K562 (cell line): ENCODE data around the gene PSMD1. TPM values are rescaled to one million over a fixed set of nuclear protein-coding genes. Genes with fewer than 3 reads are reported as not detected.

Experiments used
- ATAC-seq: fragments of 200-7000 bp; cut with Tn5 transposase; 3 replicates; pipeline ENCODE4 v1.9.1; 2020; ENCODE audit warnings: moderate library complexity
- BruUV-seq: library from RNA; stranded (reverse); fragments of 400-500 nt; replicated peaks from 2 replicates; lab custom pipeline; 2021; lab: Mats Ljungman, UMichigan
- CTCF ChIA-PET: fragments of 300-600 bp; formaldehyde crosslinking; extraction: SDS; loops from one replicate; lab custom pipeline; 2021; ENCODE audit warnings: low intra/inter-chr PET ratio; lab: Yijun Ruan, JAX
- POLR2A ChIA-PET: fragments of 300-600, 350-650 bp; sonication (Branson Sonifier 250); formaldehyde crosslinking; extraction: SDS; loops from one replicate; lab custom pipeline; 2021; ENCODE audit warnings: antibody characterized with exemption, inconsistent platforms; lab: Yijun Ruan, JAX
- DNase-seq, 4 experiments: peaks; one replicate each; pipeline versions ENCODE4 v3.0.0 to v3.0.0-alpha.2; 2011 to 2018; ENCODE audit warnings: low spot score in 3 of 4, mixed read lengths in 3 of 4; ENCODE audit errors: extremely low read depth in 1 of 4
- FAIRE-seq: peaks from 2 replicates; lab custom pipeline; 2011; peaks lifted over from hg19 to GRCh38; lab: Jason Lieb, UNC
- H2AFZ ChIP-seq: 2 replicates; pipeline ENCODE4 v1.6.0; 2011; ENCODE audit warnings: low read depth, low read length, control low read depth, inconsistent platforms
- H3K27ac ChIP-seq: fragments of 200-600 bp; 3 replicates; pipeline ENCODE4 v1.8.0; 2011; ENCODE audit warnings: low read depth, mild to moderate bottlenecking, control low read depth, inconsistent platforms, low read length, moderate library complexity, mixed read lengths; ENCODE audit errors: extremely low read depth
- H3K27me3 ChIP-seq, 2 experiments: fragments of 300-600 bp in 1 of 2; 2 replicates in 1 of 2; 3 replicates in 1 of 2; pipeline versions ENCODE4 v1.6.0 to v1.8.0; 2011; ENCODE audit warnings: inconsistent platforms in 2 of 2, low read length in 2 of 2, mild to moderate bottlenecking in 1 of 2, mixed read lengths in 1 of 2, moderate library complexity in 1 of 2; ENCODE audit not compliant: control insufficient read depth in 2 of 2, insufficient read depth in 2 of 2
- H3K36me3 ChIP-seq: fragments of 300-600 bp; 3 replicates; pipeline ENCODE4 v1.8.0; 2011; ENCODE audit warnings: mild to moderate bottlenecking, low read length, inconsistent platforms; ENCODE audit not compliant: control insufficient read depth, insufficient read depth
- H3K4me1 ChIP-seq, 2 experiments: fragments of 200-600 bp in 1 of 2; replicated peaks in 1 of 2; 2 replicates in 1 of 2; 3 replicates in 1 of 2; pipeline versions ENCODE4 v1.5.1 to v1.8.0; 2011; ENCODE audit warnings: inconsistent platforms in 2 of 2, low read length in 2 of 2, mild to moderate bottlenecking in 1 of 2, mixed read lengths in 1 of 2, moderate library complexity in 1 of 2; ENCODE audit not compliant: control insufficient read depth in 2 of 2, insufficient read depth in 2 of 2
- H3K4me2 ChIP-seq: 2 replicates; pipeline ENCODE4 v1.6.1; 2011; ENCODE audit warnings: low read length, control low read depth, inconsistent platforms, mixed read lengths; ENCODE audit not compliant: insufficient read depth
- H3K4me3 ChIP-seq: fragments of 200-600 bp; sonication (generic), shearing (Covaris generic); 2 replicates; pipeline ENCODE4 v1.5.1; 2016; ENCODE audit warnings: control low read depth, inconsistent platforms
- H3K79me2 ChIP-seq: fragments of 200-600 bp; 3 replicates; pipeline ENCODE4 v1.8.0; 2011; ENCODE audit warnings: low read length, inconsistent platforms; ENCODE audit not compliant: control insufficient read depth, insufficient read depth
- H3K9ac ChIP-seq, 2 experiments: 2 replicates each; pipeline versions ENCODE4 v1.6.0 to v1.6.1; 2011; ENCODE audit warnings: low read depth in 2 of 2, low read length in 2 of 2, control low read depth in 1 of 2, inconsistent platforms in 1 of 2, mild to moderate bottlenecking in 1 of 2, mixed read lengths in 1 of 2; ENCODE audit not compliant: insufficient read depth in 1 of 2
- H3K9me1 ChIP-seq: one replicate; pipeline ENCODE4 v1.6.0; 2011; ENCODE audit warnings: inconsistent platforms, mild to moderate bottlenecking, low read length, moderate library complexity; ENCODE audit not compliant: control insufficient read depth, insufficient read depth
- H3K9me3 ChIP-seq: replicated peaks from 2 replicates; pipeline ENCODE4 v1.5.1; 2011; ENCODE audit warnings: low read depth, low read length, inconsistent platforms; ENCODE audit not compliant: control insufficient read depth, insufficient read depth
- H4K20me1 ChIP-seq: replicated peaks from 2 replicates; pipeline ENCODE4 v1.6.1; 2011; ENCODE audit warnings: low read length, inconsistent platforms, mixed read lengths; ENCODE audit not compliant: control insufficient read depth, insufficient read depth
- ARHGAP35 ChIP-seq: fragments of 450-650 bp; IDR thresholded peaks from 2 replicates; pipeline ENCODE4 v1.6.1; 2018; ENCODE audit not compliant: partially characterized antibody
- EWSR1 ChIP-seq: fragments of 450-650 bp; IDR thresholded peaks from 2 replicates; pipeline ENCODE4 v1.6.1; 2018; ENCODE audit warnings: borderline replicate concordance, mild to moderate bottlenecking, low read depth, moderate library complexity; ENCODE audit not compliant: partially characterized antibody
- FIP1L1 ChIP-seq: fragments of 200-400 bp; formaldehyde crosslinking; IDR thresholded peaks from 2 replicates; pipeline ENCODE4 v1.6.1; 2018; ENCODE audit warnings: mild to moderate bottlenecking, low read depth, low read length; ENCODE audit not compliant: poor library complexity, severe bottlenecking
- FOXK1 ChIP-seq: sonication (generic); formaldehyde crosslinking; IDR thresholded peaks from 2 replicates; pipeline ENCODE4 v1.8.0; 2022; ENCODE audit warnings: missing genetic modification reagents, mild to moderate bottlenecking, borderline replicate concordance
- GTF2E2 ChIP-seq: fragments of 200-800 bp; sonication (Bioruptor generic); IDR thresholded peaks from 2 replicates; pipeline ENCODE4 v1.6.1; 2016; ENCODE audit warnings: missing genetic modification characterization, missing compliant biosample characterization
- KLF10 ChIP-seq: fragments of 250-450 bp; sonication (Bioruptor Pico); IDR thresholded peaks from 2 replicates; pipeline ENCODE4 v1.6.1; 2021; ENCODE audit warnings: matching md5 sums
- MAFK ChIP-seq: IDR thresholded peaks from 2 replicates; pipeline ENCODE4 v1.6.1; 2011; ENCODE audit warnings: low read length, improper control_type of control experiment
- MTA3 ChIP-seq: fragments of 450-650 bp; formaldehyde crosslinking; IDR thresholded peaks from 2 replicates; pipeline ENCODE4 v1.6.1; 2017; ENCODE audit warnings: mild to moderate bottlenecking, borderline replicate concordance
- PHB ChIP-seq: fragments of 250-450 bp; sonication (Bioruptor Pico); IDR thresholded peaks from 2 replicates; pipeline ENCODE4 v1.5.0; 2021
- POLR2H ChIP-seq: IDR thresholded peaks from 2 replicates; pipeline ENCODE4 v1.6.1; 2016; ENCODE audit warnings: missing genetic modification characterization, low read depth, mild to moderate bottlenecking, control low read depth, missing compliant biosample characterization, moderate library complexity
- POLR3G ChIP-seq: IDR thresholded peaks from 2 replicates; pipeline ENCODE4 v1.6.1; 2011; ENCODE audit not compliant: insufficient read length, insufficient replicate concordance; ENCODE audit errors: extremely low read depth
- SIRT6 ChIP-seq: IDR thresholded peaks from one replicate; pipeline ENCODE4 v1.6.1; 2012; ENCODE audit warnings: low read depth, mild to moderate bottlenecking, control low read depth, inconsistent platforms, low read length, moderate library complexity
- TRIM28 ChIP-seq: fragments of 450-650 bp; IDR thresholded peaks from 2 replicates; pipeline ENCODE4 v1.6.1; 2017
- ZNF445 ChIP-seq: fragments of 250-450 bp; sonication (Bioruptor Pico); IDR thresholded peaks from 2 replicates; pipeline ENCODE4 v1.4.0; 2020; ENCODE audit warnings: low read depth, mild to moderate bottlenecking, moderate library complexity
- ZNF57 ChIP-seq: fragments of 450-650 bp; formaldehyde crosslinking; IDR thresholded peaks from 2 replicates; pipeline ENCODE4 v1.4.0; 2020; ENCODE audit warnings: mild to moderate bottlenecking, moderate library complexity
- WGBS: fragments of 100-300 bp; shearing (Covaris generic); methylation state at CpG from one replicate; pipeline ENCODE4 v1.1.6; 2016; ENCODE audit warnings: low coverage, mixed read lengths; ENCODE audit not compliant: insufficient coverage; ENCODE audit errors: missing lambda C conversion rate; 5-methylcytosine and 5-hydroxymethylcytosine counted together
- in situ Hi-C: fragments of 300-500 bp; cut with MboI; formaldehyde crosslinking; loops from 4 replicates; pipeline ENCODE4 v1.15.0; 2018; ENCODE audit warnings: inconsistent platforms, mixed read lengths
- intact Hi-C: fragments of 100-400 bp; cut with micrococcal nuclease; formaldehyde crosslinking; loops from 2 replicates; pipeline ENCODE4 v1.14.2; 2022
- polyA plus RNA-seq, 8 experiments: library from polyadenylated mRNA; depleted of rRNA in 4 of 8; stranded (reverse) in 5 of 8; unstranded in 3 of 8; fragments of >200 nt; fragmentation: Nextera tagmentation in 2 of 8; fragmentation: Illumina TruSeq in 1 of 8; extraction: Ambion mirVana in 2 of 8; extraction: Trizol in 1 of 8; gene quantifications; 2 replicates each; pipeline versions ENCODE4 v1.2.1 to v1.2.3, GENCODE V29; 2011 to 2014; ENCODE audit warnings: inconsistent platforms in 1 of 8, missing spikeins in 1 of 8
- total RNA-seq, 7 experiments: library from RNA; depleted of rRNA in 6 of 7; stranded (reverse); fragments of >200 nt in 6 of 7; fragmentation: Illumina TruSeq in 2 of 7; extraction: Trizol in 2 of 7; gene quantifications; 2 replicates each; pipeline versions ENCODE4 v1.2.1 to v1.2.3, GENCODE V29; 2011 to 2021; ENCODE audit warnings: low replicate concordance in 1 of 7
- TF ChIP-seq, protein P1 (sequence below), 2 experiments: fragments of 450-650 bp in 1 of 2; sonication (generic) in 1 of 2; formaldehyde crosslinking; conservative IDR thresholded peaks; 2 replicates each; pipeline versions ENCODE4 v1.4.0 to v1.8.1; 2020 to 2022; ENCODE audit warnings: mild to moderate bottlenecking in 1 of 2, missing genetic modification reagents in 1 of 2
- TF ChIP-seq, protein P2 (sequence below): fragments of 250-450 bp; sonication (Bioruptor Pico); IDR thresholded peaks from 2 replicates; pipeline ENCODE4 v1.6.1; 2021; ENCODE audit warnings: mild to moderate bottlenecking
- TF ChIP-seq, protein P3 (sequence below), 2 experiments: fragments of 150-350 bp in 1 of 2; IDR thresholded peaks; 2 replicates each; pipeline ENCODE4 v1.6.1; 2012 to 2016; ENCODE audit warnings: low read depth in 2 of 2, low read length in 2 of 2, mild to moderate bottlenecking in 1 of 2, moderate library complexity in 1 of 2

PSMD1 gene
- total and polyA plus RNA-seq, 9 of the 15 experiments (the other 6 are each of a cell fraction or from before 2014, with no cell fraction given) = 100 to 257 (median 147) TPM

DNA sequence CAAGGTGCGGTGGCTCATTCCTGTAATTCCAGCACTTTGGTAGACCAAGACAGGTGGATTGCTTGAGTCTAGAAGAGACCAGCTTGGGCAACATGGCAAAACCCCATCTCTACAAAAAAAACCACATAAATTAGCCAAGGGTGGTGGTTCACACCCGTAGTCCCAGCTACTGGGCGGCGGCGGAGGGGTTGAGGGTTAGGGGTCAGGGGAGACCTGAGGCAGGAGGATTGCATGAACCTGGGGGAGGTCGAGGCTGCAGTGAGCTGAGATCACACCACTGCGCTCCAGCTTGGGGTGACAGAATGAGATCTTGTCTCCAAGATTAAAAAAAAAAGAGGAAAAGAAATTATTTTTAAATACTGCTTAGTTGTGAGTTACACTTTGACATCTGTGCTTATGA, 69.5 kb downstream of the PSMD1 start (continued):
- TF ChIP-seq, protein P1, sequence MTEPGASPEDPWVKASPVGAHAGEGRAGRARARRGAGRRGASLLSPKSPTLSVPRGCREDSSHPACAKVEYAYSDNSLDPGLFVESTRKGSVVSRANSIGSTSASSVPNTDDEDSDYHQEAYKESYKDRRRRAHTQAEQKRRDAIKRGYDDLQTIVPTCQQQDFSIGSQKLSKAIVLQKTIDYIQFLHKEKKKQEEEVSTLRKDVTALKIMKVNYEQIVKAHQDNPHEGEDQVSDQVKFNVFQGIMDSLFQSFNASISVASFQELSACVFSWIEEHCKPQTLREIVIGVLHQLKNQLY (CRISPR knock-in tag; conservative IDR thresholded peaks at IDR 0.05) = no peak
- TF ChIP-seq, protein P2, sequence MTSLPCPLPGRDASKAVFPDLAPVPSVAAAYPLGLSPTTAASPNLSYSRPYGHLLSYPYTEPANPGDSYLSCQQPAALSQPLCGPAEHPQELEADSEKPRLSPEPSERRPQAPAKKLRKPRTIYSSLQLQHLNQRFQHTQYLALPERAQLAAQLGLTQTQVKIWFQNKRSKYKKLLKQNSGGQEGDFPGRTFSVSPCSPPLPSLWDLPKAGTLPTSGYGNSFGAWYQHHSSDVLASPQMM (CRISPR knock-in tag) = no peak
- TF ChIP-seq MAFK = no peak

DNA sequence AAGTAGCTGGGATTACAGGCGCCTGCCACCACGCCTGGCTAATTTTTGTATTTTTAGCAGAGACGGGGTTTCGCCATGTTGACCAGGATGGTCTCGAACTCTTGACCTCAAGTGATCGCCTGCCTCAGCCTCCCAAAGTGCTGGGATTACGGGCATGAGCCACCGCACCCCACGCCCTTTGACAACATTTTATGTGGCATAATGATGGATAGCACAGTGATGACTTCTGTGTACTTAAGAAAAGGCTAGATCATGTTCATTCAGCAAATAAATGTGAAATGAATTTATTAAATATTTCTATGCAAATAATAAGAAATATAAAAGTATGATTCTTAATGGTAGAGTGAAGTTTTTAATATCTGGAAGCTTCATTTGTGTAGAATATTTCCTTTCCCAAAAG, 70.8 kb downstream of the PSMD1 start:
- Histone ChIP-seq H3K9me1 (no peaks in the 10 kb centered on the region), H3K27me3 (no peaks in the 10 kb centered on the region), H3K9me3 (no peaks in the 10 kb centered on the region), H3K9ac (no peak overlapping the region), H3K36me3 (no peaks in the 10 kb centered on the region), H3K4me3 (no peak overlapping the region), H3K79me2 (peaks cover 5% of the 10 kb centered on the region; the same call in 2 of the 3 replicates), H3K4me1 (no peaks in the 10 kb centered on the region), H2AFZ (no peak overlapping the region), H4K20me1 (no peaks in the 10 kb centered on the region), H3K27ac (no peak overlapping the region), H3K4me2 (no peak overlapping the region)
- BruUV-seq = no TSS peak
- ATAC-seq (no peak), FAIRE-seq (no peak), DNase-seq (no peak)
- in situ Hi-C loops (no loop called here), intact Hi-C loops (no loop called here)
- CTCF ChIA-PET = no interaction called here
- POLR2A ChIA-PET = no interaction called here
- WGBS = 94% methylated on average over 3 of the region's 9 CpGs
- TF ChIP-seq TRIM28 (no peak), SIRT6 (no peak), ZNF445 (CRISPR knock-in tag) (no peak), PHB (CRISPR knock-in tag) (no peak), FOXK1 (CRISPR knock-in tag) (no peak), GTF2E2 (tag) (no peak), KLF10 (CRISPR knock-in tag) (no peak), MTA3 (no peak), FIP1L1 (no peak), ARHGAP35 (no peak), POLR3G (no peak), POLR2H (tag) (no peak), EWSR1 (no peak), ZNF57 (CRISPR knock-in tag) (no peak)
- TF ChIP-seq, protein P3, sequence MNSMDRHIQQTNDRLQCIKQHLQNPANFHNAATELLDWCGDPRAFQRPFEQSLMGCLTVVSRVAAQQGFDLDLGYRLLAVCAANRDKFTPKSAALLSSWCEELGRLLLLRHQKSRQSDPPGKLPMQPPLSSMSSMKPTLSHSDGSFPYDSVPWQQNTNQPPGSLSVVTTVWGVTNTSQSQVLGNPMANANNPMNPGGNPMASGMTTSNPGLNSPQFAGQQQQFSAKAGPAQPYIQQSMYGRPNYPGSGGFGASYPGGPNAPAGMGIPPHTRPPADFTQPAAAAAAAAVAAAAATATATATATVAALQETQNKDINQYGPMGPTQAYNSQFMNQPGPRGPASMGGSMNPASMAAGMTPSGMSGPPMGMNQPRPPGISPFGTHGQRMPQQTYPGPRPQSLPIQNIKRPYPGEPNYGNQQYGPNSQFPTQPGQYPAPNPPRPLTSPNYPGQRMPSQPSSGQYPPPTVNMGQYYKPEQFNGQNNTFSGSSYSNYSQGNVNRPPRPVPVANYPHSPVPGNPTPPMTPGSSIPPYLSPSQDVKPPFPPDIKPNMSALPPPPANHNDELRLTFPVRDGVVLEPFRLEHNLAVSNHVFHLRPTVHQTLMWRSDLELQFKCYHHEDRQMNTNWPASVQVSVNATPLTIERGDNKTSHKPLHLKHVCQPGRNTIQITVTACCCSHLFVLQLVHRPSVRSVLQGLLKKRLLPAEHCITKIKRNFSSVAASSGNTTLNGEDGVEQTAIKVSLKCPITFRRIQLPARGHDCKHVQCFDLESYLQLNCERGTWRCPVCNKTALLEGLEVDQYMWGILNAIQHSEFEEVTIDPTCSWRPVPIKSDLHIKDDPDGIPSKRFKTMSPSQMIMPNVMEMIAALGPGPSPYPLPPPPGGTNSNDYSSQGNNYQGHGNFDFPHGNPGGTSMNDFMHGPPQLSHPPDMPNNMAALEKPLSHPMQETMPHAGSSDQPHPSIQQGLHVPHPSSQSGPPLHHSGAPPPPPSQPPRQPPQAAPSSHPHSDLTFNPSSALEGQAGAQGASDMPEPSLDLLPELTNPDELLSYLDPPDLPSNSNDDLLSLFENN (IDR thresholded peaks at IDR 0.05; ENCODE audit: low read depth in 2 of 2, low read length in 2 of 2) = no peak
